Suppressor macrophage treated with lipopolysaccharide for 1 hour (primary cell): Measurements from ENCODE around the gene ATG101.

ENCODE experiments used
- DNase-seq, 3 donors: peaks; one replicate each; pipeline ENCODE4 v3.0.0-alpha.2; 2020 to 2022

Gene ATG101

GRCh38 chr12:52042706-52043385, 26.9 kb upstream of the ATG101 start:
- no peak for DNase-seq

GRCh38 chr12:52043386-52044212, 26.2 kb upstream of the ATG101 start:
- no peak for DNase-seq

GRCh38 chr12:52044292-52044983, 25.3 kb upstream of the ATG101 start:
- no peak for DNase-seq

- DNase-seq, result peak; percentile 89 to 94 (median 91)
These were observed 24.0 kb upstream of the ATG101 start for GRCh38 chr12:52045794-52046199.

GRCh38 chr12:52046859-52047258, 22.9 kb upstream of the ATG101 start:
- DNase-seq, result no peak

- DNase-seq, result no peak
These were observed 20.5 kb upstream of the ATG101 start for GRCh38 chr12:52049286-52049685.

GRCh38 chr12:52049688-52050087, 20.1 kb upstream of the ATG101 start:
- DNase-seq, result no peak

- DNase-seq, result peak; percentile 78 to 89 (median 86)
These were observed 19.5 kb upstream of the ATG101 start for GRCh38 chr12:52050116-52050757.

DNA sequence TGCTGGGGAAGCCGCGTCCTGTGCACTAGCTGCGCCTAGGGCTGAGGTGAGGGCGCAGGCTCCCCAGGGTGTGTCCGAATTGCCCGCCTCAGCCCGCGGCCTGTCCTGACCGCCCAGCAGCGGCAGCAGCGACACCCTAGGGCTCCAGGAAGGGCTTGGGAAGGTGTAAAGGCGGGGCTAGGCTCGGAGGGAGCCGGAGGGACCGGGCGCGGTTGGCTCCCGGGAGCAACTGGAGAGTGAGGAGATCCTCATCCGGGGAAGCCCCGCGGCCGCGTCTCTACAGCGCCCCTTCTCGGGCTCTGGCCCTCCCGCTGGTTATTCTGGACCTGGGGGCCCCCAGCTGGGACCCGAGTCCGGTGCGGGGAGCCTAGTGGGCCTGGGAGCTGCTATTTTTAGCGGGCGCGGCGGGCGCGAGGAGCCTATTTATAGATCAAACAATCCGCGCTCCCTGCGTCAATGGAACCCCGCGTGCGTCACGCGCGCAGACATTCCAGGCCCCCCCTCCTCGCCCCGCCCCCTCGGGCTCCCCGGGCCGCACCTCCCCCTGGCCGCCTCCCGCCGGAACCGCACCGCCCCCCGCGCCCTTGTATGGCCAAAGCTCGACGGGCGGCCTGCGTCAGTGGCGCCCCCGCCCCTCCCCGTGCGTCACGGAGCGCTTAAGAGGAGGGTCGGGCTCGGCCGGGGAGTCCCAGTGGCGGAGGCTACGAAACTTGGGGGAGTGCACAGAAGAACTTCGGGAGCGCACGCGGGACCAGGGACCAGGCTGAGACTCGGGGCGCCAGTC, 18.8 kb upstream of the ATG101 start, which contains the start of gene NR4A1:
TSS of gene NR4A1 (plus strand) at position 685 of the 784 bp plus-strand sequence. CDS start 2,887 bp downstream, outside the sequence.
- peak; percentile 98 to 100 (median 98) for DNase-seq

GRCh38 chr12:52052468-52053186, 17.2 kb upstream of the ATG101 start:
- no peak for DNase-seq

DNA sequence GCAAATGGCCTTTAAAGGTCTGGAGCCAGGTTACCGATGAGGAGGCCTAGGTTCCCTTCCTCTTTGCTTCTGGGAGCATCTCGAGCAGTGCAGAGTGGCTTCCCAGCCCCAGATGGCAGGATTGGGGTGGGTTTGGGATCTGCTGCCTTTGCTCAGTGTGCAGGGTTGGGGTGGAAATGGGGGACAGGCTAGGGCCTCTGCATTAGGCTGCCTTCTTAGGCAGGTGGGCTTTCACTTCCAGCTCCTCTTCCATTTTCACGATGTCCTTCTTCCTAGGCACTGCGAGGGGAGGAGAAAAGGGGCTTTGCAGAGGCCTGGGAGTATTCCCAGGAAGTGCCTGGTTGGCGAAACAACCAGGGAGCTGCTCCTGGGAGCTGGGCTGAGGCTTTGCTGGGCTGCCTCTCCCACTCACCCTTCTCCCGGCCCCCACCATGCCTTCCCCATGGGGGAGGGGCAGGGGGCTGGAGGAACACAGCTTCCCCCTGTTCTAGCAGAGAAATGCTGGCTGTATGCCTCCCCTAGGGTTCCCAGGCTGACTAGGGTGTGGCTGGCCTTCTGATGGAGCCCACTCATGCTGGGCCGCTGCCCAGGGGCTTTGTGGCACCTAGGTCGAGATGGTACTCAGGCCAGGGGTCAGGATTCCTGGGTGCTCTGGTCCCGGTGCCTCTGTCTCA, 16.1 kb upstream of the ATG101 start:
- no peak for DNase-seq

DNA sequence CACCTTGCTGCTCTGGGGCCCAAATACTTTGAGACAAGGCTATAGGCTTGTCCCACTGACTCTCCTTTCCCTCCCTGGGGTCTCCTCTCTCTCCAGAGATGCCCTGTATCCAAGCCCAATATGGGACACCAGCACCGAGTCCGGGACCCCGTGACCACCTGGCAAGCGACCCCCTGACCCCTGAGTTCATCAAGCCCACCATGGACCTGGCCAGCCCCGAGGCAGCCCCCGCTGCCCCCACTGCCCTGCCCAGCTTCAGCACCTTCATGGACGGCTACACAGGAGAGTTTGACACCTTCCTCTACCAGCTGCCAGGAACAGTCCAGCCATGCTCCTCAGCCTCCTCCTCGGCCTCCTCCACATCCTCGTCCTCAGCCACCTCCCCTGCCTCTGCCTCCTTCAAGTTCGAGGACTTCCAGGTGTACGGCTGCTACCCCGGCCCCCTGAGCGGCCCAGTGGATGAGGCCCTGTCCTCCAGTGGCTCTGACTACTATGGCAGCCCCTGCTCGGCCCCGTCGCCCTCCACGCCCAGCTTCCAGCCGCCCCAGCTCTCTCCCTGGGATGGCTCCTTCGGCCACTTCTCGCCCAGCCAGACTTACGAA, 15.4 kb upstream of the ATG101 start:
- DNase-seq, result no peak

GRCh38 chr12:52054833-52055730, 14.7 kb upstream of the ATG101 start:
- no peak for DNase-seq

DNA sequence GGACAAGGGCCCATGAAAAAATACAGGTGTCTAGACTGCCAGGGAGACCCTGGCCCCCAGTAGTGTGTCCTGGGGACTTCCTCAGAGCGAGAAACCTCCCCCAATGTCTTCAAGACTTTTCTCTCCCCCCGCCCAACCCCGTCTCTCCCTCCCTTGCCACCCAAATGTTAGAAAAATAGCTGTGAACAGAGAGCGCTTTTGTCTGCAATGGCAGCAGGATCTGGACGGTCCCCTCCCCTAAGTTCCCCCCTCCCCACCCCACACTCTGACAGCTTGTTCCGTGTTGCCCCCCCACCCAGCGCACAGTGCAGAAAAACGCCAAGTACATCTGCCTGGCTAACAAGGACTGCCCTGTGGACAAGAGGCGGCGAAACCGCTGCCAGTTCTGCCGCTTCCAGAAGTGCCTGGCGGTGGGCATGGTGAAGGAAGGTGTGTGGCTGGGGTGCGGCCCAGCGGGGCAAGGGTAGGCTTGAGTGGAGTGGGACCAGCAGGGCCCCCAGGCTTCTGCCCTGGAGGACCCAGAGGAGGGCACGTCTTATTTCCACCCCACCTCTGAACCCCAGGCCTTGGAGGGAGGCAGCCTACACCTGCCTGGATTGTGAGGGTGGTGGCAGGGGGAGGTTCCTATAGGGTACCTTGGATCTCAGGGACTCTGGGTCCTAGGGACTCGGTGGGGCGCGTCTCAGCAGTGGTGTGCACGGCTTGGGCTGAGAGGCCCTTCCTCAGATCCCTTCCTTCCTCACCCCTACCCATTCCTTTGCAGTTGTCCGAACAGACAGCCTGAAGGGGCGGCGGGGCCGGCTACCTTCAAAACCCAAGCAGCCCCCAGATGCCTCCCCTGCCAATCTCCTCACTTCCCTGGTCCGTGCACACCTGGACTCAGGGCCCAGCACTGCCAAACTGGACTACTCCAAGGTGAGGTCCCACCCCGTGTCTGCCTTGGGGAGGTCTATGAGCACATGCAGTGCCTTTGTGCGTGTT, 13.8 kb upstream of the ATG101 start:
- DNase-seq, result no peak

- DNase-seq, result no peak
These were observed 12.8 kb upstream of the ATG101 start for GRCh38 chr12:52056801-52057637.

- no peak for DNase-seq
These were observed 11.9 kb upstream of the ATG101 start for GRCh38 chr12:52057638-52058576.
